Endothelial cell (in vitro differentiated cells): Measurements from ENCODE around the gene CHEK2. TPM values are rescaled to one million over a fixed set of nuclear protein-coding genes. Genes with fewer than 3 reads are reported as not detected.

Experiments used
- DNase-seq: peaks from one replicate; pipeline ENCODE4 v3.0.0; 2021; ENCODE audit warnings: low spot score
- H3K27ac Mint-ChIP-seq: one replicate; pipeline ENCODE4 v1.8.0; 2021; ENCODE audit warnings: mixed read lengths, inconsistent platforms; ENCODE audit not compliant: unreplicated experiment
- H3K27me3 Mint-ChIP-seq: one replicate; pipeline ENCODE4 v1.8.0; 2021; ENCODE audit warnings: mild to moderate bottlenecking, moderate library complexity, mixed read lengths, inconsistent platforms; ENCODE audit not compliant: unreplicated experiment
- H3K36me3 Mint-ChIP-seq: one replicate; pipeline ENCODE4 v1.8.0; 2021; ENCODE audit warnings: mild to moderate bottlenecking, low read depth, mixed read lengths, inconsistent platforms; ENCODE audit not compliant: unreplicated experiment
- H3K4me1 Mint-ChIP-seq: one replicate; pipeline ENCODE4 v1.8.0; 2021; ENCODE audit warnings: mild to moderate bottlenecking, mixed read lengths, inconsistent platforms; ENCODE audit not compliant: unreplicated experiment
- H3K4me3 Mint-ChIP-seq: one replicate; pipeline ENCODE4 v1.8.0; 2021; ENCODE audit warnings: mild to moderate bottlenecking, mixed read lengths, inconsistent platforms; ENCODE audit not compliant: unreplicated experiment
- H3K9me3 Mint-ChIP-seq: one replicate; pipeline ENCODE4 v1.8.0; 2021; ENCODE audit warnings: mixed read lengths, inconsistent platforms; ENCODE audit not compliant: unreplicated experiment
- long read RNA-seq: library from polyadenylated mRNA; unstranded; transcript quantifications from one replicate; pipeline ENCODE4 v2.0.0, GENCODE V29; 2020; ENCODE audit not compliant: unreplicated experiment
- total RNA-seq: library from RNA; stranded (reverse); fragmentation: NEBNext Ultra II Directional; extraction: Animal tissue kit (Norgen Biotek cat#: 25700); gene quantifications from one replicate; pipeline ENCODE4 v1.2.1, GENCODE V29; 2021; ENCODE audit not compliant: unreplicated experiment
- TF ChIP-seq, protein P1 (sequence below): fragments of 200-600 bp; sonication (generic); IDR thresholded peaks from one replicate; pipeline ENCODE4 v1.5.0; 2021; ENCODE audit warnings: antibody characterized with exemption; ENCODE audit not compliant: unreplicated experiment

The CHEK2 gene
- total RNA-seq: 11.2 TPM
- long read RNA-seq, transcript CHEK2-208 (15 exons, 1,844 nt): major isoform, 6 of 11 reads
- long read RNA-seq, partial matches to known transcripts: 2 of 11 reads
- long read RNA-seq, other reads (novel, unspliced or antisense): 3 of 11 reads

GRCh38 chr22:28741785-28742561 is at the start of gene CHEK2, which contains the start of gene HSCB:
TSS of gene CHEK2 (minus strand) at chr22:28741820. CDS start at chr22:28734721, 7,099 bp downstream.
TSS of gene HSCB (plus strand) at chr22:28742039. CDS start at chr22:28742096, 57 bp downstream.
- H3K36me3 Mint-ChIP-seq: peaks cover 3% of the 10 kb centered on the region
- H3K27me3 Mint-ChIP-seq: peaks cover 6% of the 10 kb centered on the region
- DNase-seq: peak; percentile 93
- H3K9me3 Mint-ChIP-seq: no peaks in the 10 kb centered on the region
- peak within 1 kb of the TSS; percentile 80 for H3K27ac Mint-ChIP-seq
- peaks cover 20% of the 10 kb centered on the region for H3K4me1 Mint-ChIP-seq
- TF ChIP-seq, protein P1, sequence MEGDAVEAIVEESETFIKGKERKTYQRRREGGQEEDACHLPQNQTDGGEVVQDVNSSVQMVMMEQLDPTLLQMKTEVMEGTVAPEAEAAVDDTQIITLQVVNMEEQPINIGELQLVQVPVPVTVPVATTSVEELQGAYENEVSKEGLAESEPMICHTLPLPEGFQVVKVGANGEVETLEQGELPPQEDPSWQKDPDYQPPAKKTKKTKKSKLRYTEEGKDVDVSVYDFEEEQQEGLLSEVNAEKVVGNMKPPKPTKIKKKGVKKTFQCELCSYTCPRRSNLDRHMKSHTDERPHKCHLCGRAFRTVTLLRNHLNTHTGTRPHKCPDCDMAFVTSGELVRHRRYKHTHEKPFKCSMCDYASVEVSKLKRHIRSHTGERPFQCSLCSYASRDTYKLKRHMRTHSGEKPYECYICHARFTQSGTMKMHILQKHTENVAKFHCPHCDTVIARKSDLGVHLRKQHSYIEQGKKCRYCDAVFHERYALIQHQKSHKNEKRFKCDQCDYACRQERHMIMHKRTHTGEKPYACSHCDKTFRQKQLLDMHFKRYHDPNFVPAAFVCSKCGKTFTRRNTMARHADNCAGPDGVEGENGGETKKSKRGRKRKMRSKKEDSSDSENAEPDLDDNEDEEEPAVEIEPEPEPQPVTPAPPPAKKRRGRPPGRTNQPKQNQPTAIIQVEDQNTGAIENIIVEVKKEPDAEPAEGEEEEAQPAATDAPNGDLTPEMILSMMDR: no peak
- H3K4me3 Mint-ChIP-seq: peak within 1 kb of the TSS; percentile 91

GRCh38 chr22:28791124-28791523 is 49.5 kb upstream of the CHEK2 start:
- TF ChIP-seq, protein P1: no peak
- H3K9me3 Mint-ChIP-seq: no peaks in the 10 kb centered on the region
- no peaks in the 10 kb centered on the region for H3K4me1 Mint-ChIP-seq
- H3K27ac Mint-ChIP-seq: no peak overlapping the region
- H3K4me3 Mint-ChIP-seq: no peak overlapping the region
- no peaks in the 10 kb centered on the region for H3K27me3 Mint-ChIP-seq
- no peak for DNase-seq
- peaks cover 14% of the 10 kb centered on the region for H3K36me3 Mint-ChIP-seq

- H3K4me1 Mint-ChIP-seq: no peaks in the 10 kb centered on the region
- no peak for DNase-seq
These were observed 47.0 kb upstream of the CHEK2 start for GRCh38 chr22:28788601-28789000.

DNA sequence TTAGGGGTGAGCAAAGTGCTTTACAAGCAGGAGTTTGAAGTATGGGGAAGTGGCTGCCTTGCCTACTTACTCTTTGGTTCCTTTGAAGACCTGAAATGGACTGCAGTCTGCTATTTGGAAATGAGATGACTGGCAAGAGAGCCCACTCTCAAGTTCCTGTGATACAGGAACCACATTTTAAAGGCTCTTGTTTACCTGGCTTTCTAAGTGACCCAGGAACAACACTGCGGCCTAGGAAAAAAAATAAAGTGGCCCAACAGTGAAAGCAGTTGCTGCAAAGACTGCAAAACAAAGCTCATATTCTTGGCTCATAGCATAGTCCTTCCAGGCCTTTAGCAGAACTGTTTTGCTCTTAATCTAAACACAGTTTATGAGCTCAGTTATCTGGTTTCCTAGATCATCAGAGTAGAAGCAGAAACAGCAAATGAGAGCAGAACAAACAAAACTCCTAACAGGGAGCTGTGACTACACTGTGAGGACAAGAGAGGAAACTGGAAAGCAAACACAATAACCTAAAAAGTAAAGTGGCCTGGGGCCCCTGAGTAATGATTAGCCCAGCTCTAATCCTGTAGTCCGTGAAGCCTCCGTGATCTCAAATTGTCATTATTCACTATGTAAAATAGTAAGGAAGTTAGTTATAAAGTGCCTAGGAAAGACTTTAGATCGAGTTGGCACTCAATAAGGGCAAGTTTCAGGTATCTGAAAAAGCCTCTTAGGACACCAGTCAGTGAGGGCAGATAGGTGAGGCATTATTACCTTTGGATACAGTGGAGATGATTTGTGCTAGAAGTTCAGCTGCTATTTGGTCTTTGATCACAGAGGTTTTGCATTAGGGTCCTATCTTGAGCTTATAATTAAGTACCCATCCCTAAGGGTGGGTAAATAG is 42.4 kb upstream of the CHEK2 start:
- DNase-seq: no peak
- Mint-ChIP-seq H3K4me1 (no peaks in the 10 kb centered on the region), H3K27ac (peak overlapping the region; percentile 5), H3K27me3 (no peaks in the 10 kb centered on the region), H3K36me3 (peaks cover 19% of the 10 kb centered on the region), H3K9me3 (no peaks in the 10 kb centered on the region), H3K4me3 (no peak overlapping the region)
- TF ChIP-seq, protein P1: no peak

More at GRCh38 chr22:28788601-28789000, 47.0 kb upstream of the CHEK2 start:
- Mint-ChIP-seq H3K4me3 (no peak overlapping the region), H3K9me3 (no peaks in the 10 kb centered on the region), H3K27me3 (no peaks in the 10 kb centered on the region), H3K36me3 (peaks cover 11% of the 10 kb centered on the region), H3K27ac (no peak overlapping the region)
- TF ChIP-seq, protein P1: no peak
